ENCODE measurements around the gene SLC34A1.

Gene SLC34A1

DNA sequence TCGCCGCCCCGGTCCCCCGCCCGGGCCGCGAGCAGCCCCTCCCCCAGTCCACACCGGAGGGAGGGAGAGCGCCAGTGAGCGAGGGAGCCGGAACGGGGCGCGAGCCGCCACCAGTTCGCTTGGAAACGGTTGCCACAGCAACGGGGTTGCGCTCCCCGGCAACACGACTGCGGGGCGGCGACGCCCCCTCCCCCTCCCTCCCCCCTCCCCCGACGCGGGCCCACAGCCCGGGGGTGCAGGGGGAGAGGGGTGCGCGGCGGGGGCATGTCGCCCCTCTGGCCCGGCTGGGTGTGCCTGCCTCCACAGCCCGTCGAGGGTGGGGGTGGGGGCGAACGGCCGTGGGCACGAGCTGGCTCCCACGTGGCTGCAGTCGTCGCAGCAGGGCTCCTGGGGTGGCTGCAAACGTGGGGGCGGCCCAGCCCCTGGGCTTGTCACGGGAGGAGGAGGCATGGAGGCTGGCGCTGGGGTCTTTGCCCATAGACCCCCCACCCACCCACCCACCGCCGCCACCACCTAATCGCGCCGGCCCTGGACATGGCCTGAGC lies 62.9 kb downstream of the SLC34A1 start:
- peak in 1 of 2 experiments; percentile 86 for DNase-seq

- peak in 1 of 2 experiments; percentile 52 for DNase-seq
These were observed 63.5 kb downstream of the SLC34A1 start for GRCh38 chr5:177447611-177448243.
